Measurements from ENCODE around the gene PRKCB. TPM values are rescaled to one million over a fixed set of nuclear protein-coding genes. Genes with fewer than 3 reads are reported as not detected.

Gene PRKCB
- polyA plus RNA-seq, 1 donor (not counting 4 experiments of a cell fraction or from before 2014, with no cell fraction given), result 0.18 TPM

DNA sequence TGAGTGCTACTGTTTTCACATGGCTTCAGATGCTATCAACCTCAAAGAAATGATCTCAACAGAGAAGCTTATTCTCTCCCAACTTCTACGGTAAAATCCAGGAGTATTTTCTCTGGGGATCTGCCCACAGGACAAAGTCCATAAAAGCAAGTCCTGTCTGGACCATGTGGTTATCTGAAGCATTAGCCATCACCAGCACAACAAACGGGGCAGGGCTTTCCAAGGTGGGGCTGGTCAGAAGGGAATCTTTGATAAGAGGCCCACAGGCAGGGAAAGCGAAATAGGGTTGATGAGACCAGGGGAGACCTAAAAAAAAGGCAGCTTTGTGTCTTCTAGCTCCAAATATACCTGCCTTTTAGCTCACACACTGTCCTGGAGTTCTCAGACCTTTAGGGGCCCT is 381.7 kb downstream of the PRKCB start:
- Histone ChIP-seq H3K27me3 (ENCODE audit: control insufficient read depth, extremely low read depth, insufficient read depth, low read length) (no peaks in the 10 kb centered on the region), H3K9ac (ENCODE audit: control insufficient read depth, extremely low read depth, insufficient read depth, low read length) (no peak overlapping the region), H3K27ac (ENCODE audit: control insufficient read depth, insufficient read depth, low read length) (no peak overlapping the region), H3K4me3 (ENCODE audit: control insufficient read depth in 2 of 3, extremely low read depth in 1 of 3, insufficient read depth in 2 of 3, low read depth in 1 of 3, low read length in 3 of 3) (no peak overlapping the region), H3K79me2 (ENCODE audit: control insufficient read depth, insufficient read depth, low read length) (no peaks in the 10 kb centered on the region), H3K4me2 (ENCODE audit: control insufficient read depth, extremely low read depth, insufficient read depth, low read depth, low read length) (no peak overlapping the region), H2AFZ (ENCODE audit: control insufficient read depth, low read length) (no peak overlapping the region), H3K9me1 (ENCODE audit: control insufficient read depth, extremely low read depth, insufficient read depth, low read length) (no peaks in the 10 kb centered on the region), H3K4me1 (ENCODE audit: control insufficient read depth, extremely low read depth, insufficient read depth, low read length) (no peaks in the 10 kb centered on the region), H3K36me3 (ENCODE audit: control insufficient read depth in 2 of 2, extremely low read depth in 1 of 2, insufficient read depth in 2 of 2, low read length in 2 of 2) (no peaks in the 10 kb centered on the region), H3K9me3 (ENCODE audit: control insufficient read depth, low read depth, low read length) (no peaks in the 10 kb centered on the region), H4K20me1 (ENCODE audit: control insufficient read depth, extremely low read depth, insufficient read depth, low read length) (no peaks in the 10 kb centered on the region)
- dilution Hi-C loops (cut with MboI; ENCODE audit: extremely low pct_ligation_motif_present, low sequenced_read_pairs), result no loop called here
- TF ChIP-seq EZH2 (IDR thresholded peaks at IDR 0.05; ENCODE audit: low read length) (no peak), CTCF (optimal IDR thresholded peaks at IDR 0.05 in 1 of 3, IDR thresholded peaks at IDR 0.05 in 1 of 3, conservative IDR thresholded peaks at IDR 0.05 in 1 of 3; ENCODE audit: extremely low read depth in 1 of 3, insufficient read depth in 2 of 3, low read length in 3 of 3) (no peak)
- FAIRE-seq (no peak), DNase-seq (ENCODE audit: low read depth, low spot score) (no peak)

DNA sequence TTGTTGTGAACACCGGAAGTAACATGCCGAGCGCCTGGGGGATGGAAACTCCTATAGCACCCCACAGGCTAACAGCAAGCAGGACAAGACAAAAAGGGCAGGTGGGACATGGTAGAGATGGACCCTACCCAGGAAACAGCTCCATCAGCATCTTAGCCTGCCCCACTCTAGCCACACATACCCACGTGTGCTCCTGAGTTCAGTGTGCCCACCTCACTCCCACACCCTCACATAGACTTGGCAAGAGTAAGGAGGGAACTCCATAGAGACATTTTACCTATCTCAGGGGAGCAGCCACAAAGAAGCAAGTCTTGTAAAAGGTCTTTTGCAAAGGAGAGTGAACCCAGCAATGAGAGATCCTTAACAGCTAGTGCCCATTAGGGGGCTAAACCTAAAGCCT is 382.5 kb downstream of the PRKCB start:
- Histone ChIP-seq H3K9ac (ENCODE audit: control insufficient read depth, extremely low read depth, insufficient read depth, low read length) (no peak overlapping the region), H3K27me3 (ENCODE audit: control insufficient read depth, extremely low read depth, insufficient read depth, low read length) (no peaks in the 10 kb centered on the region), H3K9me1 (ENCODE audit: control insufficient read depth, extremely low read depth, insufficient read depth, low read length) (no peaks in the 10 kb centered on the region), H2AFZ (ENCODE audit: control insufficient read depth, low read length) (no peak overlapping the region), H3K4me1 (ENCODE audit: control insufficient read depth, extremely low read depth, insufficient read depth, low read length) (no peaks in the 10 kb centered on the region), H3K9me3 (ENCODE audit: control insufficient read depth, low read depth, low read length) (no peaks in the 10 kb centered on the region), H3K27ac (ENCODE audit: control insufficient read depth, insufficient read depth, low read length) (no peak overlapping the region), H3K4me3 (ENCODE audit: control insufficient read depth in 2 of 3, extremely low read depth in 1 of 3, insufficient read depth in 2 of 3, low read depth in 1 of 3, low read length in 3 of 3) (no peak overlapping the region), H4K20me1 (ENCODE audit: control insufficient read depth, extremely low read depth, insufficient read depth, low read length) (no peaks in the 10 kb centered on the region), H3K79me2 (ENCODE audit: control insufficient read depth, insufficient read depth, low read length) (no peaks in the 10 kb centered on the region), H3K4me2 (ENCODE audit: control insufficient read depth, extremely low read depth, insufficient read depth, low read depth, low read length) (no peak overlapping the region), H3K36me3 (ENCODE audit: control insufficient read depth in 2 of 2, extremely low read depth in 1 of 2, insufficient read depth in 2 of 2, low read length in 2 of 2) (no peaks in the 10 kb centered on the region)
- TF ChIP-seq CTCF (optimal IDR thresholded peaks at IDR 0.05 in 1 of 3, IDR thresholded peaks at IDR 0.05 in 1 of 3, conservative IDR thresholded peaks at IDR 0.05 in 1 of 3; ENCODE audit: extremely low read depth in 1 of 3, insufficient read depth in 2 of 3, low read length in 3 of 3) (no peak), EZH2 (IDR thresholded peaks at IDR 0.05; ENCODE audit: low read length) (no peak)
- DNase-seq (ENCODE audit: low read depth, low spot score), result no peak
- dilution Hi-C loops (cut with MboI; ENCODE audit: extremely low pct_ligation_motif_present, low sequenced_read_pairs), result no loop called here
- FAIRE-seq, result no peak

Measured in keratinocyte (primary cell).